Smooth muscle cell of the brain vasculature (primary cell): ENCODE measurements around the gene APPBP2.
"Not testable (repeated sequence)": the region's sequence is repeated elsewhere in the genome, so short reads cannot be mapped to it uniquely, and the experiment has no call there.

Experiments used
- DNase-seq: peaks from one replicate; pipeline ENCODE4 v3.0.0-alpha.2; 2012; ENCODE audit warnings: low read depth, low spot score

APPBP2 gene, protein sequence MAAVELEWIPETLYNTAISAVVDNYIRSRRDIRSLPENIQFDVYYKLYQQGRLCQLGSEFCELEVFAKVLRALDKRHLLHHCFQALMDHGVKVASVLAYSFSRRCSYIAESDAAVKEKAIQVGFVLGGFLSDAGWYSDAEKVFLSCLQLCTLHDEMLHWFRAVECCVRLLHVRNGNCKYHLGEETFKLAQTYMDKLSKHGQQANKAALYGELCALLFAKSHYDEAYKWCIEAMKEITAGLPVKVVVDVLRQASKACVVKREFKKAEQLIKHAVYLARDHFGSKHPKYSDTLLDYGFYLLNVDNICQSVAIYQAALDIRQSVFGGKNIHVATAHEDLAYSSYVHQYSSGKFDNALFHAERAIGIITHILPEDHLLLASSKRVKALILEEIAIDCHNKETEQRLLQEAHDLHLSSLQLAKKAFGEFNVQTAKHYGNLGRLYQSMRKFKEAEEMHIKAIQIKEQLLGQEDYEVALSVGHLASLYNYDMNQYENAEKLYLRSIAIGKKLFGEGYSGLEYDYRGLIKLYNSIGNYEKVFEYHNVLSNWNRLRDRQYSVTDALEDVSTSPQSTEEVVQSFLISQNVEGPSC

DNA sequence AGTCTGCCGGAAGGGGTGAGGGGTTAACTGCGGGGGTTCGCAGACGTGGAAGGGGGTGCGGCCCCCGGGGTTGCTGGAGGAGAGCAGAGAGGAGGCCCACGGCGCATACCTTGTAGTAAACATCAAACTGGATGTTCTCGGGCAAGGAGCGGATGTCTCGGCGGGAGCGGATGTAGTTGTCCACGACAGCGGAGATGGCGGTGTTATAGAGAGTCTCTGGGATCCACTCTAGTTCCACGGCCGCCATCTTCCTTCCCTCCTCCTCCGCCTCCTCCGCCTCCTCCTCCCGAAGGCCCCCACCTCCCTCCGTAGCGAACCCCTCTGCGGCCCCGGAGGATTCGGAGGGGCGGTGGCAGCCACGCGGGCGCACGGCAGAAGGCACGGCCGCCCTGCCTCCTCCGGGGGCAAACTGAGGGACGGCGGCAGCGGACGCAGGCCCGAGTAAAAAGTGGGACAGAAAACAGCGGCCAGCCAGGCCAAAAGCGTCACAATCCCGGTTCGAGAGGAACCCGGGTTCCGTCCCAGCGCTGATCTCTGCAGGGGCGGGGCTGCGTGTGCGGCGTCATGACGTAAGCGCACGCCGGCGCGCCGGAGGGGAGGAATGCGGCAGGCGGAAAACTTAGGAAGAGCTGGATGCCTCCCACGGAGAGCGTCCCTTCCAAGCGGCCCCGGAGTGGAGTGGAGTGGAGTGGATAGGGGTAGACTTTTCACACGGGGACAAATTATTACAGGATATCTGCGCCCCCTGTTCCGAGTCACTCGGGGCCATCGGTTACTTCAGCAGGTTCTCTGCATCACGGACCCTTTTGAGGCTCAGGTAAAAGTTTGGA is at the start of gene APPBP2:
Gene APPBP2 (minus strand): TSS at position 558 of the 830 bp plus-strand sequence. CDS start 311 bp downstream, at position 247.
- DNase-seq = peak; percentile 70

DNA sequence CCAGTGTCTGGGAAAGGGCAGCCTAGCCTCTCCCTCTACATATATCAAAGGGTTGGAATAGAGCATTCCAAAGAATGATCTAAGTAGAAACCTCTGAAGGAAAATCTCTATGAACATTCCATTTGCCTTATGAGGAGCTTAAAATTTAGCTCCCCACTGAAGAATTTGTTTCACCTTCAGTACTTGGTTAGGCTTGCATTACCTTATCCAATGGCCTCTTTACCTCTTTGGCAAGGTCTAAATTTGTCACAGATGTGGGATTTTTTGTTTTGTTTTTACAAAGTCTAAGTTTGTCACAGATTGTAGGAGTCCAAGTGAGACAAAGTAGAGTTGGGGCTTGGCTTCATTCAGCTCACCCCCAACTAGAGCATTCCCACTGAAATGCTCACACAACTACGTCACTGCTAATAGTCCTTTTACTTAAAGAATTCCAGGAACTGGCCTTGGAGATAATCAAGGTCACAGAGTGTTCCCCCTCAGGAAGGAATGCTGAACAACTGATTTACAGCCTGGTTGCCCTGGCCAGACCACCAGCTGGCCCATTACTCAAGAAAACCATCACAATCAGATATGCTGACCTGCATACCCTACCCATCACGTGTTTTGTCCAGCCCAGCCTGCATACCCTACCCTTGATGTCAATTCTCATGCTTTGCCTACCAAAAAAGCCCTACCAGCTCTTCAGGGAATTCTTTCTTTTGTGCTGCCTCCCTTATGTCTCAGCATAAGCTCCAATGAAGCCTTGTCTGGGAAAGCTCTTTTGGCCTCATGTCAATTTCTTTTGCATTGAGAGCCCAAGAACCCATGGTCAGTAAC is 47.4 kb upstream of the APPBP2 start:
- no peak for DNase-seq

- no peak for DNase-seq
Measured at GRCh38 chr17:60565233-60565632, 39.2 kb upstream of the APPBP2 start.

DNA sequence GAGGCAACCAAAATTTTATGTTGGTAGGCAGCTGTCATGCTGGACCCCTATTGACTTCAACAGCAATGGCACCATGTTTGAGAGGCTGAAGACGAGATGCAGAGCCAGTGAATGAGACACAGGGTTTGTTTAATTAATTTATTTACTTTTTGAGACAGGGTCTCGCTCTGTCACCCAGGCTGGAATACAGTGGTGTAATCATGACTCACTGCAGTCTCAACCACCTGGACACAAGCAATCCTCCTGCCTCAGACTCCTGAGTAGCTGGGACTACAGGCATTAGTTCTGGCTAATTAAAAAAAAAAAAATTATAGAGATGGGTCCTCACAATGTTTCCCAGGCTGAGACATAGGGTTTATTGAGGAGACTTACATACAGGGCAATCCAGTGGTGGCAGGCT is 37.7 kb upstream of the APPBP2 start:
- DNase-seq = no peak

DNA sequence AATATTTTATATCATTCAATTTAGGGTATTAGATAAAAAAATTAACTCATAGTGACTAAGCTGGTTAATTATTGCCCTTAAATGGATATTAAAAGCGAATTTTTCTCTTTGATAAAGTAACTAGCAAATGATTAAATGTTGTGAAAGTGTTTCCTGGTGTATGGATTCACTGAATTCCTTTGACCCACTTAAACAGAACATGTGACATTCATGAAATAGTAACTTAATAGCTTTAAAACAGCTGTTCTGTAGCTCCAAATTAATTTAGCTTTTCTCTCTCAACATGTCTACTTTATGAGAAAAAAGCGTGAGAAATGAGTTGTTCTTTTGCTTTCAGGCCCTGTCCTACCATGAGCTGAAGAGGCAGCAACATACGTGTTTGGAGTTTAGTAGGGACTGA is 36.4 kb upstream of the APPBP2 start:
- DNase-seq = no peak

- no peak for DNase-seq
Measured at GRCh38 chr17:60560860-60561257, 34.8 kb upstream of the APPBP2 start.

GRCh38 chr17:60559995-60560859 is 34.2 kb upstream of the APPBP2 start:
- DNase-seq = no peak

DNA sequence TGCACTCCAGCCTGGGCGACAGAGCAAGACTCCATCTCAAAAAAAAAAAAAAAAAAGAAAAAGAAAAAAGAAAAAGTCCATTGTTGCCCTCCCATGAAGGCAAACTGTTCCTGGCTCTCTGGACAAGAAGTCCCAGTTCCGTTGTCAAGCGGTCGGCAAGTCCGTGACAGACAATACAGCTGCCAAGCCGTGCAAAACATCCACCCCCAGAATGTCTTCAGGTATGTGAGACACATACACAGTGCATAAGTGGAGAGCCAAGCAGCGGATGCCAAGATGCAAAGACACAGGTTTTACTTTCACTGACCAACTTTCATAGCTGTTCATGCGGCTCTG is 33.6 kb upstream of the APPBP2 start:
- DNase-seq = no peak

- no peak for DNase-seq
Measured at GRCh38 chr17:60557805-60558204, 31.8 kb upstream of the APPBP2 start.

GRCh38 chr17:60555786-60556185 is 29.7 kb upstream of the APPBP2 start:
- DNase-seq = no peak

DNA sequence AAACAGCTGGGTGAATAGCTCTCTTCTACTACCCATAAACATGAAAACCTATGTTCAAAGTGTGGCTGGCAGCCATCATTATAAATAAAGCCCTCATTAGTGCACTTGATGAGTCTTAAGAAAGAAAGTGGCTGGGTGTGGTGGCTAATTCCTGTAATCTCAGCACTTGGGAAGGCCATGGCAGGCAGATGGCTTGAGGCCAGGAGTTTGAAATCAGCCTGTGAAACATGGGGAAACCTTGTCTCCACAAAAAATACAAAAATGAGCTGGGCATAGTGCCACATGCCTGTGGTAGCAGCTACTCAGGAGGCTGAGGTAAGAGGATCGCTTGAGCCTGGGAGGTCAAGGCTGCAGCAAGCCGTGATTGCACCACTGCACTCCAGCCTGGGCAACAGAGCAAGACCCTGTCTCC is 28.3 kb upstream of the APPBP2 start:
- peak; percentile 36 for DNase-seq

DNA sequence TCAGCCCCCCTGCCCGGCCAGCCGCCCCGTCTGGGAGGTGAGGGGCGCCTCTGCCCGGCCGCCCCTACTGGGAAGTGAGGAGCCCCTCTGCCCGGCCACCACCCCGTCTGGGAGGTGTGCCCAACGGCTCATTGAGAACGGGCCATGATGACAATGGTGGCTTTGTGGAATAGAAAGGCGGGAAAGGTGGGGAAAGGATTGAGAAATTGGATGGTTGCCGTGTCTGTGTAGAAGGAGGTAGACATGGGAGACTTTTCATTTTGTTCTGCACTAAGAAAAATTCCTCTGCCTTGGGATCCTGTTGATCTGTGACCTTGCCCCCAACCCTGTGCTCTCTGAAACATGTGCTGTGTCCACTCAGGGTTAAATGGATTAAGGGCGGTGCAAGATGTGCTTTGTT is 26.2 kb upstream of the APPBP2 start:
- not testable (repeated sequence) for DNase-seq

- no peak for DNase-seq
Measured at GRCh38 chr17:60548990-60549389, 22.9 kb upstream of the APPBP2 start.

DNA sequence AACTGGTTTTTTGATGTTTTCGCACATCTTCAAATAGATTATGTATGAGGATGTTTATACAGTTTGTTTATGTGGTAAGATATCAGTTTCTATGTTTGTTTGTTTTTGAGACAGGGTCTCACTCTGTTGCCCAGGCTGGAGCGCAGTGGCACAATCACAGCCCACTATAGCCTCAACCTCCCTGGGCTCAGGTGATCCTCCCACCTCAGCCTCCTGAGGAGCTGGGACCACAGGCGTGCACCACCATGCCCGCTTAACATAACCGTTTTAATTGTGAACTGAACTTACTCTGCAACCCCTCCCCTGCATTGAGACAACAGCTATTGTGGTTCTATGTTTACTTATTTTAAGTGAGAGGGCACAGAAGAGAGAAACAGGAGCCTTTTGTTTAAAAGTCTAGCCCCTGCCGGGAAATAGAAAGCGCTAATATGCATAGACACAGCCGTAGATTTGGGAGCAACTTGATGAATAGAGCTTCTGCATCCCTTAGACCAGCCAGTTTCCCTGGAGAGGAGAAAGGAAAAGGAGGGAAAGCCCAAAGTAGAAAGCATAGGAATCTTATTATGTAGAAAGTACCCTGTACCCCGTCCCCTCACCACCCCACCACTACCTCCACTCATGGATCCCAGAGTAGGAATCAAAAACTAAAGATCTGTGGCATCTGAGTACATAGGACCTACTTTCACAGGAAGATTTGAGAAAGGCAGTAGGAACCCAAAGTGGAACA is 19.6 kb upstream of the APPBP2 start:
- DNase-seq = no peak

GRCh38 chr17:60542071-60542470 is 16.0 kb upstream of the APPBP2 start:
- DNase-seq = no peak

DNA sequence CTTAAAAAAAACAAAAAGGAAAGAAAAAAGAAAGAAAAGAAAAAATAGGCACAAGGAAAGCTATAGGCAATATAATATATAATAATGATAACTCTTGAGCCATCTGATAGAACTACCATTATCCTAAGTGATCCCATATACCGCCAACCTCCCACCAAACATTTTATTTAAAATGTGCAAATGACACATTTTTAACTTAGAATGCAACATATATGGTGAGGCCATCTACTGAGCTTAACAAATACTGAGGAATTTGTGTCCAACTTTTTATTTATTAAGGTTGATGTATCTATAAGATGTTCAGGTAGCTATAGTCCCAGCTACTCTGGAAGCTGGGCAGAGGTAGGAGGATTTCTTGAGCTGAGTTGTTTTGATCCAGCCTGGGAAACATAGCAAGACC is 14.4 kb upstream of the APPBP2 start:
- DNase-seq = no peak

- DNase-seq = no peak
Measured at GRCh38 chr17:60539807-60540206, 13.8 kb upstream of the APPBP2 start.

- DNase-seq = no peak
Measured at GRCh38 chr17:60538726-60539125, 12.7 kb upstream of the APPBP2 start.

DNA sequence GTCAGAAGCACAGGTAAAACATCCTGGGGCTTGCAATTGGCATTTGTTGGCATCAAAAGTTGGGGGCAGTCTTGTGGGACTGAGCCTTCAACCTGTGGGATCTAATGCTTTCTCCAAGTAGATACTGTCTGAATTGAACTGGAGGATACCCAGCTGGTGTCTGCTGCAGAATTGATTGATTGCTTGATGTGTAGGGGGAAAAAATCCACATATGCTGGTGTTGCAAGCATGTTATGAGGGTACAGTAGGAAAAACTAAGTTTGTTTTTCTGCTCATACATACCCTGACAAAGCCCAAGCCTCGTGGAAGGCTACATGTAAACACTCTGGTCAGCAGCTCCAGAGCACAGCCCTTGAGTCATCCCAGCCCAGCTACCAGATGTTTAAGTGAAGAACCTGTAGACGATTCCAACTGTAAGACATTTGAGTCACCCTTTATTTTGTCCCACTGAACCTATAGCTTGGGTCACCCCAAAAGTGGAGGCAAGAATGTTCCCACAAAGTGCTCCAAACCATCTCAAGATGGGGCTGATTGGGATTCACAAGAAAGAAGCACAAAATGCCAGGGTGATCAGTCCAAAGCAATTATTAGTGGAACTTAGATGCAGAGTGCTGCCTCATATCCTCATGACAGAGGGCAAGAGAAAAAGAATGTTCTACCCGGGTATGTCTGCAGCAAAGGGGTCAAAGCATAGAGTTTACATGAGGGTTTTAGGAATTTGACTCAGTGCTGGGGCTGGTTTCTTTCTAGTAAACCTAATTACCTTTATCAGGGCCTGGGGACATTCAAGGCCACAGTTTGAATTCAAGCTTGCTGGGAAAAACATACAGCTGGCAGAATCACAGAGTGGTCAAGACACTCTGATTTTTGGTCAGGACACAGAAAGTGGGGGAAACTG is 9.6 kb upstream of the APPBP2 start:
- no peak for DNase-seq
